Embryonic facial prominence (tissue), 1 donor: ENCODE measurements around the gene ERI3.
A peak's percentile ranks its signal among the peaks of the same experiment; 100 is the strongest.

ENCODE experiments used
- DNase-seq: peaks from one replicate; pipeline ENCODE4 v3.0.0-alpha.2; 2016; ENCODE audit errors: extremely low spot score

ERI3 gene

GRCh38 chr1:44354840-44355581 lies at the start of gene ERI3:
TSS of gene ERI3 (minus strand) at chr1:44355257. CDS start at chr1:44355026, 231 bp downstream.
- DNase-seq, result peak; percentile 96

DNA sequence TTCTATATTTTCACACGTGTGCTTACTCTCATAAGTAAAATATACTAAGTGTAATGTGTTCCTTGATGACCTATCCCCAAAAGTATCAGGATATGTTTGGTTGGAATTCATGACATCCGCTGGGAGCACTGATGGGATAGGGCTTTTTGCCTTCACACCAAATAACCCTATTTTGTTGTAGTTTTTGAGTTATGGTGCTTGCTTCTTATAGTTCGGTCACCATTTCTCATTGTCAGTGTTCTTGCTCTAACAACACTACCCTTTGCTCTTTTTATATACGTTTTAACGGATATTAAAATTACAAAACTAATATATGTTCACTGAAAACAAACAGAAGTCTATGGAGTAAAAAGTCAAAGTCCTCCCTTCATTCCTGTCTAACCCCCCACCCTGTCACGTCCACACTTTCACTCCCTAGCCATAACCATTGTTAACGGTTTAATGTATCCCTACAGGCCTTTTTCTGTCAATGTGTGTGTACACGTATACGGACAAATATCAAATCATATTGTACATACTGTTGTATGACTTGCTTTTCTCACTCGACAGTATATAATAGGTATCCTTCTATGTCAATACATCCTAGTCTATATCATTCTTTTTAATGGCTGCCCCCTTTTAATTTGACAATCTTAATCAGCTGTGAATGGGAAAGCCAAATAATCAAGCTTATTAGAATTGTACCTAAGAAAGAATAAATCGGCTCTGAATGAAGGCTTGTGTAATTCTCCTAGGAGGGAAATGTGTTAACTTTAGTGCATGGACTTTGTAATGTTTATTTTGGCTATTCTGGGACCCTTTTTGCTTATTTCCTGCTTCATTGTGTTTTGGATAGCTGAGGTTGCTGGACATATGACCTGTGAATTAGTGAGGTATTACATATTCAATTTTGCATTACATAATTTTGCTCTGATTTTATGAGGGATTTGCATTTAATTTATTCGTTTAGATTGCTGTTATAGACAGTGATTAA lies 46.5 kb upstream of the ERI3 start:
- DNase-seq, result no peak

- no peak for DNase-seq
Observed at GRCh38 chr1:44390277-44390676, 35.2 kb upstream of the ERI3 start.

DNA sequence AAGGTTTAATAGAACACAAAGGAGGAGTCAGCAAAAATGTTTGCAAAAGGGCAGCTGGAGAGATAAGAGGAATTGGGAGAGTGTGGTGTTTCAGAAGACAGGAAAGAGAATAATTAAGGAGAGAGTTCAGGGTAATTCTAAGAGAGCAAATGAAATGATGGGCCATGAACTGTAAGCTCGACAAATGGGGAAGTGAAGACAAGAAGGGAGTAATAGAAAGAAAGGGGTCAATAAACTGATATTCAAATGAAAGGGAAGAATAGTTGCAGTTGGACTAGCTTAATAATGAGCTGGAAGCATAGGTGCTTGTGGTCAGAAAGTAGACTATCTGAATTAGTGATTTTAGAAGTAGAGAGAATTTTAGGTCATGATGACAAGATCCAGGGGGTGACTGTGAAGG lies 34.4 kb upstream of the ERI3 start:
- DNase-seq, result no peak

- no peak for DNase-seq
Observed at GRCh38 chr1:44388551-44388950, 33.5 kb upstream of the ERI3 start.

DNA sequence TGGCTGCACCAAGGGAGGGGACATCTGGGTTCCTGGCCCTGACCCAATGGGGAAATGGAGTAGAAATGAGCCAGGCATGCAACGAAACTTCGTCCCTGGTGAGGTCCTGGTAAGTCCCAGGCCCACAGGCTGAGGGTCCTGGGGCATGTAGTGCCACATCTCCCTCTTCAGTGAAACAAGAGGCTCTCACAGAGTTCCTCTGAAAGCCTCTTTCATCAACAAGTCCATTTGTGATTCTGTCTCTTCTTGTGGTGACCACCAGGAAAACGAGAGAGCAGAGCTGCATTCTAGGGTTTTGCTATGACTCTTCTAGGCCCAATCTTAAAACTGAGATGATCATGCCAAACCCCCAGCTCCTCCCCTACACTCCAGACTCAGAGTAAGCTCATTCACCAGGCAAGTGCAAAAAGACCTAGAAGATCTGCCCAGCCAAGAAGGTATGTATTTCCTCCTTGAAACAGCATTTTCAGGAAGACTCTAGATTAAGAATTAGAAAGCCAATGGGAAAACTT lies 25.7 kb upstream of the ERI3 start:
- no peak for DNase-seq

DNA sequence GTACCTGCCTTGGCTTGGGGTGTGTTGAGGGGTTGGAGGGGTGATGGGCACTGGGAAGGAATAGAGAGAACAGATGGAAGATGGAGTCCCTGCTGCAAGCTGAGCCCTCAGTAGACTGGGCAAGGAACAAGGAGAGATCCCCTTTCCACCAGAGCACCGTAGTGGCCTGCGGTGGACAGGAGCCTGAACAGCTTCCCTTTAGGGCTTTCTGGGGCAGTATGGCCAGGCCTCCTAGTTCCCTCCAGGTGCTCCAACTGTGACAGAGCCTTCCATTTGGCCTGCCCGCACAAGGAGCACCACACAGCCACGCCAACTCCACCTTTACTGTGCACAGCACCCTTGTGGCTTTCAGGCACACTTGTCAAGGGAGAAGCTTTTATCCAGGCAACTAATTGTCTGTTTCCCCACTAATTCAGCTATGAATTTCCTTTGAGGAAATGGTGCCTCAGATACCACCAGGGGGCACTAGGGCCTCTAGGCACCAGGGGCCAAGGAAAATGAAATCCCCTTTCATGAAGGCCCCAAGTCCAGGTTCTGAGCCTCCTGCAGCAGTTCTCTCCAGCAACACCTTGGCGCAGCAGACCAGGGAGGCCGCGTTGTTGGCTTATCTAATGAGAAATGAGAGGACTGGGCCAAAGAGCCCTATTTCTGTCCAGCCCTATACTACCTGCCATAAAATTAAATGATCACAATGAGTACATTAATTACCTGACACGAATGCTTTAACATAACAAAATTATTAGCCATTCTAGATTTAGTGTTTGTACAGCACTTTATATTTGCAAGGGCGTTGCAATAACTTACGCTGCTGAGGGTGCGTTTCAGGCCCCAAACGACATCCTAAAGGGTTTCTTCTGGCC lies 23.1 kb upstream of the ERI3 start:
- DNase-seq, result no peak

GRCh38 chr1:44375547-44375946 lies 20.5 kb upstream of the ERI3 start:
- DNase-seq, result no peak

DNA sequence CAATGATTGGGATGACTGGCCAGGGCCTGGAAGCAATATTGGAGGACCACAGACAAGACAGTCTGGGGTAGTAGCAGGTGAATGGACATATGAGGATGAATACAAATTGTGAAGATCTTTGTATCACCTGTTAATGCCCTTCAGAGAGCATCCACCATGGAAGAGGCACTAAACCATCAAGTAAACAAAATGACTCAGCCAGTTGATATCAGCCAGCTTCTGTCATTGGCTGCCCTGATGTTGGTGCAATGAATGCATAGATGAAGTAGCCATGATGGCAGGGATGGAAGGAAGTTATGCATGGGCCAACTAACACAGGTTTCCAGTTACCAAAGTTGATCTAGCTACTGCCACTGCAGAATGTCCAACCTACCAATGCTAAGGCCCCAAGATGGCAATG lies 16.1 kb upstream of the ERI3 start:
- no peak for DNase-seq

DNA sequence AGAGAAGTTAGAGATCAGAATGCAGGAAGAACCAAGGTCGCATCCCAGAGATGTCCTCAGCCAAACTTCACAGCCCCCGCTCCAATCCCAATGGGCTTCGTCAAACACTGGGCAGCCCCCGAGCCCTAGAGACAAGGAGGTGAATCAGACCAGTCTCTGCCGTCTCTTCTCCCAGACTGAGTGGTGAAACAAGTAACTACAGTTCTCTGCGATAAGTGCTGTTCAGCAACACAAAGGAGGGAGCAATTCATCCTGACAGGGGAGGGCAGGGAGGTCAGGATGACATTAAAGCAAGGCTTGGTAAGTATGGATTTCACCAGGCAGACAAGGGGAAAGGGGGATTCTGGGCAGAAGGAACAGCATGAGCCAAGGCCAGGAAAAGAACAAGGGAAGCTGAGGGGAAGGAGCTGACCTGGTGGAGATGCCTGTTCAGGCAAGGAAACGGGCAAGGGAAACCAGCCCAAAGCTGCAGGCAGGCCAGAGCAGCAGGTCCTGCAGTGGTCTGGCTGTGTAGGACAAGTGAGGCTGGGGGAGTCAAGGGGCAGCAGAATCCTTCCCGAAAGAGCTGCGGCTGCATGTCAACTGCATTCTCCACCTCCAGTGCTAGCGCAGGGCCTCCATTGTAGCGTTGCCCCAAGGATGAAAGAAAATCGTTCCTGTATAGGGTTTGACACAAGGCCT lies 13.6 kb upstream of the ERI3 start:
- DNase-seq, result no peak

- no peak for DNase-seq
Observed at GRCh38 chr1:44367944-44368343, 12.9 kb upstream of the ERI3 start.

GRCh38 chr1:44366371-44366975 lies 11.4 kb upstream of the ERI3 start:
- DNase-seq, result no peak

DNA sequence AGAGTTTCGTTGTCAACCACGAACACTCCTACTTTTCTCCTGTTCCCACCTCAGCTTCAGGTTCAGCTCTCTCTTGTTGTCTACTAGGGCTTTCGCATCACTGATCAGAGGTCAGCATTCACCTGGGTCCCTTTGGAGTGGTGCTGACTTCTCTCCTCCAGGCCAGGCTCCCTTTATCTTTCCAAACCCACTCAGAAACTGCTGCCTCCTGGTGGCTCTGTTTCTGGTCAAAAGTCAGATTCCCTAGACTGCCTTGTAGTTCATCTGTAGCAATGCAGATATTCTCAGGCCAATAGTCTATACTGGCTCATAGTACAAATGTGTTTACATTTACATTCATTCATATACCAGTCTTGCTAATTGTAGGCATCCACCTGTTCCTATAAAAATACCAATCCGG lies 6.4 kb upstream of the ERI3 start:
- no peak for DNase-seq

GRCh38 chr1:44359234-44359935 lies 4.3 kb upstream of the ERI3 start:
- DNase-seq, result no peak

DNA sequence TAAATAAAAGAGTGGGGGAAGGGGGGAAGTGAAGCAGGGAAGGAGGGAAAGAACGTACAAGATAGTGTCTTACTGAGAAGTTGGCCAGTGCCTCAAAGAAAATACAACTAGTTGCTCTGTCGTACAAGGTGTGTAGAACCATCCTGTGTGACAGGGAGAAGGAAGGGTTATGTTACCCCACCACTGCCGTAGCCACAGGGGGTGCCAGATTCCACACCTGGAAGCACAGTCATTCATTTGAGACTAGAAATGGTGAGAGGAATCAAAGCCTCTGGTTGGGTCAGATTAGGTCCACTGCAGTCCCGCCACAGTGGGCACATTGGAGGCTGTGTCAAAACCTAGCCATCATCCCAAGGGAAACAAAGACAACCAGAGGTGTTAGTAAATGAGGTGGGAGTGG lies 2.7 kb upstream of the ERI3 start:
- DNase-seq, result no peak

DNA sequence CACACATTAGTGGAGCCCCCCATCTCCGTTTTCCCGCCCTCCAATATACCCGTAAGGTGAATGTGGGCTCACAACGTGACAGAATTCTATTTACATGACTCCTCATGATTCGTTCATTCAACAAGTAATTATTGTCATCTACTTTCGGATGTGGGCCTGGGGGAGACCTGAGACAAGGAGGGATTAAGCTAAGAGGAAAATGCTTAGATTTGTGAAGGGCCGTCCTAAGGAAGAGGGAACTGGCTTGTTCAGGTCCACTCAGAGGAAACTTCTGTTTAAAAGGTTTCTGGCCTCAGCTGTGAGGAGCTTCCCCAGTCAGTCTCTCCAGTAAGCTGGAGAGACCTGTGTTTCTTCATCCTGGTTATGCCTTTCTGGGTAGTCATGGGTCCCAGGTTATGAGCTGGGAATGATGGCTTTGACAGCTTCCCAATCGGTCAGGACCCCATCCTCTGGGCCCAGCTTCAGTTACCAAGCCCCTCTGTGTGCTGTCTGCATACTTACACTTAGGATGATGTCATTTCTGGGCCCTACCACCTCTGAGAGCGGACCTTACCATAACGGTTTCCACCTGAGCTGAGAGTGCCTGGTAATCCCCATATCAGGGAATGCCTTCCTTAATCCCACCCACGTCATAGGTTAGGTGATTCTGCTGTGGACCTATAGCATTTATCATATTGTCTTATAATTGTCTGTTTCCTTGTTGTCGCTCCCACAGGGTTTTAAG lies 687 bp upstream of the ERI3 start:
- DNase-seq, result no peak

DNA sequence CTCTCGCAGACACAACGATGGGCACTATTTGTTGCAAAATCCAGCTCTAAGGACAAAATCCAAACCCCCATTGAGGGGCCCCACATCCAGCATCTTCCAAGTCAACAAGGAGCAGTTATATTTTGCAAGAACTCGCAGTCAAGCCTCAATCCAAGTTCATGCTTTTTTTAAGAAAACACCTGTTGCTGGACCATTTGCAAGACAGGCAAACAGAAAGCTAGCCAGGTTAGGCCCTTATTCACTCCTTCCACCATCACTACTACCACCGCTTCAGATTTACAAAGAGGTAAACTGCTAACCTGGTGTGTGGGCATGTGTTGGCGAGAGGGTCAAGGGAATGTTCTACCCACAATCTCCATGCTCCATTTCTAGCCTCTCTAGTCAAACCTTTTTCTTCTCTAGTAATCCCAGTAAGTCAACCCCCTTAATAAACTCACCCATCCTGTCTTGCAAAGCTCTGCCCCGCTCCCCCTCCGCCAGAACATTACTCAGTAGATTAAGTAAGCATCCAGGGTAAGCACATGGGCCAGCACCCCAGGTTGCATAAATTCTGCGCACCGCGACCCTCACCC lies 703 bp downstream of the ERI3 start:
- DNase-seq, result no peak

GRCh38 chr1:44353604-44354003 lies 1.5 kb downstream of the ERI3 start:
- DNase-seq, result no peak

GRCh38 chr1:44351289-44351688 lies 3.8 kb downstream of the ERI3 start:
- DNase-seq, result no peak
